GM19328 (cell line): ENCODE results near the gene GPC6.

Source experiments
- ATAC-seq: cut with Tn5 transposase; IDR thresholded peaks from one replicate; pipeline ENCODE4 v1.9.1; 2021; ENCODE audit warnings: mild to moderate bottlenecking, moderate library complexity; ENCODE audit not compliant: unreplicated experiment

The GPC6 gene

GRCh38 chr13:94140027-94140426 is 913.4 kb downstream of the GPC6 start:
- ATAC-seq, result no peak

- no peak for ATAC-seq
These were observed 913.9 kb downstream of the GPC6 start for GRCh38 chr13:94140511-94140910.

GRCh38 chr13:94143624-94144350 is 917.2 kb downstream of the GPC6 start:
- no peak for ATAC-seq

- ATAC-seq, result no peak
These were observed 919.4 kb downstream of the GPC6 start for GRCh38 chr13:94145966-94146365.

- ATAC-seq, result no peak
These were observed 927.0 kb downstream of the GPC6 start for GRCh38 chr13:94153586-94153985.

- ATAC-seq, result no peak
These were observed 927.8 kb downstream of the GPC6 start for GRCh38 chr13:94154367-94154766.

- ATAC-seq, result no peak
These were observed 931.2 kb downstream of the GPC6 start for GRCh38 chr13:94157705-94158218.

- ATAC-seq, result no peak
These were observed 934.3 kb downstream of the GPC6 start for GRCh38 chr13:94160875-94161274.

- no peak for ATAC-seq
These were observed 935.7 kb downstream of the GPC6 start for GRCh38 chr13:94162289-94162688.

- no peak for ATAC-seq
These were observed 936.9 kb downstream of the GPC6 start for GRCh38 chr13:94163535-94163934.

GRCh38 chr13:94168783-94169453 is 942.3 kb downstream of the GPC6 start:
- ATAC-seq, result no peak

- ATAC-seq, result no peak
These were observed 943.0 kb downstream of the GPC6 start for GRCh38 chr13:94169454-94170144.

GRCh38 chr13:94170145-94170571 is 943.6 kb downstream of the GPC6 start:
- no peak for ATAC-seq

- ATAC-seq, result no peak
These were observed 945.8 kb downstream of the GPC6 start for GRCh38 chr13:94172416-94172815.

GRCh38 chr13:94173312-94173854 is 946.8 kb downstream of the GPC6 start:
- ATAC-seq, result no peak

- ATAC-seq, result no peak
These were observed 947.4 kb downstream of the GPC6 start for GRCh38 chr13:94174009-94174408.

GRCh38 chr13:94175076-94175475 is 948.5 kb downstream of the GPC6 start:
- ATAC-seq, result no peak

- no peak for ATAC-seq
These were observed 950.0 kb downstream of the GPC6 start for GRCh38 chr13:94176561-94176960.

GRCh38 chr13:94177041-94177440 is 950.4 kb downstream of the GPC6 start:
- ATAC-seq, result no peak

GRCh38 chr13:94178625-94179244 is 952.1 kb downstream of the GPC6 start:
- ATAC-seq, result no peak
